Vagina (tissue), 2 donors: ENCODE data around the gene HDDC3.

Experiments used
- POLR2A ChIP-seq, 2 donors: fragments of 450-650 bp; IDR thresholded peaks; one replicate each; pipeline ENCODE4 v1.6.1; 2017; ENCODE audit warnings: antibody characterized with exemption in 2 of 2, mild to moderate bottlenecking in 2 of 2, moderate library complexity in 2 of 2
- POLR2AphosphoS5 ChIP-seq, 2 donors: sonication (generic); formaldehyde crosslinking; IDR thresholded peaks; one replicate each; pipeline ENCODE4 v1.9.0; 2017; ENCODE audit warnings: antibody characterized with exemption in 2 of 2, mild to moderate bottlenecking in 2 of 2, low read depth in 1 of 2; ENCODE audit not compliant: insufficient read depth in 1 of 2
- TF ChIP-seq, protein P1 (sequence below), 3 experiments: fragments of 450-650 bp in 2 of 3; fragments of 200-600 bp in 1 of 3; sonication (generic) in 1 of 3; IDR thresholded peaks; one replicate each; pipeline ENCODE4 v1.5.1; 2017 to 2019; ENCODE audit warnings: antibody characterized with exemption in 3 of 3, mild to moderate bottlenecking in 2 of 3, moderate library complexity in 2 of 3

- TF ChIP-seq, protein P1, sequence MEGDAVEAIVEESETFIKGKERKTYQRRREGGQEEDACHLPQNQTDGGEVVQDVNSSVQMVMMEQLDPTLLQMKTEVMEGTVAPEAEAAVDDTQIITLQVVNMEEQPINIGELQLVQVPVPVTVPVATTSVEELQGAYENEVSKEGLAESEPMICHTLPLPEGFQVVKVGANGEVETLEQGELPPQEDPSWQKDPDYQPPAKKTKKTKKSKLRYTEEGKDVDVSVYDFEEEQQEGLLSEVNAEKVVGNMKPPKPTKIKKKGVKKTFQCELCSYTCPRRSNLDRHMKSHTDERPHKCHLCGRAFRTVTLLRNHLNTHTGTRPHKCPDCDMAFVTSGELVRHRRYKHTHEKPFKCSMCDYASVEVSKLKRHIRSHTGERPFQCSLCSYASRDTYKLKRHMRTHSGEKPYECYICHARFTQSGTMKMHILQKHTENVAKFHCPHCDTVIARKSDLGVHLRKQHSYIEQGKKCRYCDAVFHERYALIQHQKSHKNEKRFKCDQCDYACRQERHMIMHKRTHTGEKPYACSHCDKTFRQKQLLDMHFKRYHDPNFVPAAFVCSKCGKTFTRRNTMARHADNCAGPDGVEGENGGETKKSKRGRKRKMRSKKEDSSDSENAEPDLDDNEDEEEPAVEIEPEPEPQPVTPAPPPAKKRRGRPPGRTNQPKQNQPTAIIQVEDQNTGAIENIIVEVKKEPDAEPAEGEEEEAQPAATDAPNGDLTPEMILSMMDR (IDR thresholded peaks at IDR 0.05), result no peak
- TF ChIP-seq POLR2AphosphoS5 (IDR thresholded peaks at IDR 0.05; ENCODE audit: insufficient read depth in 1 of 2, low read depth in 1 of 2) (no peak), POLR2A (IDR thresholded peaks at IDR 0.05) (no peak)
Measured at GRCh38 chr15:90947577-90948357, 15.4 kb upstream of the HDDC3 start.
